ENCODE data around the gene RB1. TPM values are rescaled to one million over a fixed set of nuclear protein-coding genes. Genes with fewer than 3 reads are reported as not detected.

Gene RB1
- total and polyA plus RNA-seq, 2 donors (not counting 3 experiments of a cell fraction or from before 2014, with no cell fraction given) = 8.0 to 41.2 TPM

DNA sequence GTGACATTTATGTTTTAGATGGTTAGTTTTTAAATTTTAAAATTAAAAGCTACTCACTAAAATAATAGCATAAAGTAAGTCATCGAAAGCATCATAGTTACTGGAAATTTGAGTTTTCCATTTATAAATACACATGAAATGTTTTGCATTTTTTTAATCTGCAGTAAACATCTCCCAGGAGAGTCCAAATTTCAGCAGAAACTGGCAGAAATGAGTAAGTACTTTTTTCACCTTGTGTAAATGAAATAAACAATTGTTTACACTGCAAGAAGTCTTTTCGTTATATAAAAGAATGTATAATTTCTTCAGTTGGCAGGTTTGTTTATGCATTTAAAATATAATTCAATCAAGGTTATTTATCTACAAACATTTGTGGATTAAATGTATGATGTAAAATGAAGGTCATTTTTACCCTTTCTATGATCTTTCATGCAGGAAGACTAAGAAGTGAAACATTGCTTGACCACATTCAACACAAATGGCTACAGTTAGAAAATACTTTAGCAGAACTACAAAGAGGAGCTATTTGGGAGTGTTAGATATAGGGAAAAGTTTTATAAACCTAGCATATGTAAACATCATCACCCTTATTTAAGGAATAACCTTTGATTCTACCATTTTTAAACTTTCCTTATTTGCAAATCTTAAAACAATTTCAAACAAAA, 173.8 kb downstream of the RB1 start:
- H4K20me1 ChIP-seq (replicated peaks; ENCODE audit: control insufficient read depth, extremely low read depth, insufficient read depth, low read length) = no peaks in the 10 kb centered on the region
- H3K27ac ChIP-seq (ENCODE audit: insufficient read depth, low read depth, low read length) = no peak overlapping the region
- BruUV-seq (replicated peaks) = no TSS peak
- TF ChIP-seq EZH2 (IDR thresholded peaks at IDR 0.05; ENCODE audit: borderline replicate concordance, low read depth, low read length, severe bottlenecking) (no peak), POLR2AphosphoS5 (IDR thresholded peaks at IDR 0.05; ENCODE audit: insufficient read depth, low read depth, low read length) (no peak), JUN (IDR thresholded peaks at IDR 0.05; ENCODE audit: borderline replicate concordance, insufficient read depth, insufficient read length, low read depth) (no peak)
- ChIA-PET CTCF (no interaction called here), POLR2A (no interaction called here)
- H3K36me3 ChIP-seq (ENCODE audit: control insufficient read depth in 2 of 2, extremely low read depth in 1 of 2, insufficient read depth in 2 of 2, low read length in 2 of 2) = no peaks in the 10 kb centered on the region
- H3K9me1 ChIP-seq (replicated peaks; ENCODE audit: control insufficient read depth, extremely low read depth, insufficient read depth, low read length) = no peaks in the 10 kb centered on the region
- no peak overlapping the region for H3K4me3 ChIP-seq (replicated peaks in 1 of 3; ENCODE audit: insufficient read depth in 1 of 3, low read depth in 1 of 3, low read length in 3 of 3)
- FAIRE-seq = no peak
- H3K4me1 ChIP-seq (ENCODE audit: control insufficient read depth, extremely low read depth, insufficient read depth, low read length) = peaks cover 10% of the 10 kb centered on the region
- H3K9ac ChIP-seq (replicated peaks; ENCODE audit: extremely low read depth, insufficient read depth, low read length) = no peak overlapping the region
- no peak overlapping the region for H3K4me2 ChIP-seq (ENCODE audit: insufficient read depth, low read length)
- H3K79me2 ChIP-seq (ENCODE audit: control insufficient read depth, insufficient read depth, low read length) = no peaks in the 10 kb centered on the region
- intact Hi-C loops (cut with micrococcal nuclease) = no loop called here
- no peaks in the 10 kb centered on the region for H3K9me3 ChIP-seq (replicated peaks; ENCODE audit: control insufficient read depth, insufficient read depth, low read length)
- H2AFZ ChIP-seq (ENCODE audit: low read depth, low read length) = no peak overlapping the region
- dilution Hi-C loops (cut with MboI; ENCODE audit: extremely low pct_ligation_motif_present, low sequenced_read_pairs) = no loop called here
- H3K27me3 ChIP-seq (ENCODE audit: control insufficient read depth in 2 of 2, insufficient read depth in 2 of 2, low read length in 2 of 2) = no peaks in the 10 kb centered on the region
- DNase-seq (ENCODE audit: low read depth, low spot score) = no peak

DNA sequence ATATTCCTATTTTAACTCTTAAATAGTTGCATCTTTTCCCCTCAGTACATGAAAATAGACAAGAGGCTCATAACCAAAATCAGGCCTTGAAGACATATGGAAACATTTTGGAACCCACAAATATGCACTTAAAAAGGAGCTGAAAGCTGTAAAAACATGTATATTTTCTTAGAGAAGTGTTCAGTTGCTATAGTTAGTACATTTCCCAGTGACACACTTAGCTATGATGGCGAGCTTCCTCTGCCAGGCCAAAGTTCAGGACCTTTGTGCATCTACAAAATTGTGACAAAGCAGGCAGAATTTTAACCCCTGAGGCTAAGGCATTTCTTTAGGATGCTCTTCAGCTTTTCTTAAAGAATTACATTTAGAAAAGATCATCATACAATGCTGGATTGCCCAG, 174.8 kb downstream of the RB1 start:
- Histone ChIP-seq H2AFZ (ENCODE audit: low read depth, low read length) (no peak overlapping the region), H3K4me3 (replicated peaks in 1 of 3; ENCODE audit: insufficient read depth in 1 of 3, low read depth in 1 of 3, low read length in 3 of 3) (no peak overlapping the region), H3K79me2 (ENCODE audit: control insufficient read depth, insufficient read depth, low read length) (no peaks in the 10 kb centered on the region), H3K4me2 (ENCODE audit: insufficient read depth, low read length) (no peak overlapping the region), H3K27me3 (ENCODE audit: control insufficient read depth in 2 of 2, insufficient read depth in 2 of 2, low read length in 2 of 2) (no peaks in the 10 kb centered on the region), H3K9me3 (replicated peaks; ENCODE audit: control insufficient read depth, insufficient read depth, low read length) (no peaks in the 10 kb centered on the region), H3K9me1 (replicated peaks; ENCODE audit: control insufficient read depth, extremely low read depth, insufficient read depth, low read length) (no peaks in the 10 kb centered on the region), H3K36me3 (ENCODE audit: control insufficient read depth in 2 of 2, extremely low read depth in 1 of 2, insufficient read depth in 2 of 2, low read length in 2 of 2) (no peaks in the 10 kb centered on the region), H4K20me1 (replicated peaks; ENCODE audit: control insufficient read depth, extremely low read depth, insufficient read depth, low read length) (no peaks in the 10 kb centered on the region), H3K4me1 (ENCODE audit: control insufficient read depth, extremely low read depth, insufficient read depth, low read length) (peaks cover 7% of the 10 kb centered on the region), H3K27ac (ENCODE audit: insufficient read depth, low read depth, low read length) (no peak overlapping the region), H3K9ac (replicated peaks; ENCODE audit: extremely low read depth, insufficient read depth, low read length) (no peak overlapping the region)
- dilution Hi-C loops (cut with MboI; ENCODE audit: extremely low pct_ligation_motif_present, low sequenced_read_pairs) (no loop called here), intact Hi-C loops (cut with micrococcal nuclease) (no loop called here)
- TF ChIP-seq MYC (IDR thresholded peaks at IDR 0.05; ENCODE audit: low read depth, low read length) = no peak
- TF ChIP-seq, protein P1, sequence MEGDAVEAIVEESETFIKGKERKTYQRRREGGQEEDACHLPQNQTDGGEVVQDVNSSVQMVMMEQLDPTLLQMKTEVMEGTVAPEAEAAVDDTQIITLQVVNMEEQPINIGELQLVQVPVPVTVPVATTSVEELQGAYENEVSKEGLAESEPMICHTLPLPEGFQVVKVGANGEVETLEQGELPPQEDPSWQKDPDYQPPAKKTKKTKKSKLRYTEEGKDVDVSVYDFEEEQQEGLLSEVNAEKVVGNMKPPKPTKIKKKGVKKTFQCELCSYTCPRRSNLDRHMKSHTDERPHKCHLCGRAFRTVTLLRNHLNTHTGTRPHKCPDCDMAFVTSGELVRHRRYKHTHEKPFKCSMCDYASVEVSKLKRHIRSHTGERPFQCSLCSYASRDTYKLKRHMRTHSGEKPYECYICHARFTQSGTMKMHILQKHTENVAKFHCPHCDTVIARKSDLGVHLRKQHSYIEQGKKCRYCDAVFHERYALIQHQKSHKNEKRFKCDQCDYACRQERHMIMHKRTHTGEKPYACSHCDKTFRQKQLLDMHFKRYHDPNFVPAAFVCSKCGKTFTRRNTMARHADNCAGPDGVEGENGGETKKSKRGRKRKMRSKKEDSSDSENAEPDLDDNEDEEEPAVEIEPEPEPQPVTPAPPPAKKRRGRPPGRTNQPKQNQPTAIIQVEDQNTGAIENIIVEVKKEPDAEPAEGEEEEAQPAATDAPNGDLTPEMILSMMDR (IDR thresholded peaks at IDR 0.05; ENCODE audit: extremely low read depth in 1 of 2, insufficient read depth in 1 of 2, low read depth in 1 of 2, low read length in 2 of 2) = no peak
- no peak for TF ChIP-seq POLR2AphosphoS5 (IDR thresholded peaks at IDR 0.05; ENCODE audit: insufficient read depth, low read depth, low read length)
- no peak for TF ChIP-seq JUN (IDR thresholded peaks at IDR 0.05; ENCODE audit: borderline replicate concordance, insufficient read depth, insufficient read length, low read depth)
- no TSS peak for BruUV-seq (replicated peaks)
- no peak for FAIRE-seq
- CTCF ChIA-PET = interaction anchor here (0.5 to 1.1 kb wide), 2 partner anchors 14 to 102 kb away, joined by 3 to 5 read pairs; no protein-coding TSS in a partner anchor
- POLR2A ChIA-PET = no interaction called here
- no peak for DNase-seq (ENCODE audit: low read depth, low spot score)

Measured in endothelial cell of umbilical vein (primary cell).